Adipocyte (in vitro differentiated cells): ENCODE data around the gene LMCD1.

Source experiments
- DNase-seq: peaks from one replicate; pipeline ENCODE4 v3.0.0-alpha.2; 2015; ENCODE audit warnings: low read depth
- H3K27me3 ChIP-seq: replicated peaks from 2 replicates; pipeline ENCODE4 v1.7.0; 2013; ENCODE audit warnings: mild to moderate bottlenecking, low read length, moderate library complexity; ENCODE audit not compliant: control insufficient read depth, insufficient read depth
- H3K36me3 ChIP-seq: 2 replicates; pipeline ENCODE4 v1.7.0; 2013; ENCODE audit warnings: low read length, mild to moderate bottlenecking, moderate library complexity; ENCODE audit not compliant: control insufficient read depth, insufficient read depth, severe bottlenecking
- H3K4me1 ChIP-seq: 2 replicates; pipeline ENCODE4 v1.7.0; 2013; ENCODE audit warnings: mild to moderate bottlenecking, low read length, moderate library complexity; ENCODE audit not compliant: control insufficient read depth, insufficient read depth
- H3K4me3 ChIP-seq: 2 replicates; pipeline ENCODE4 v1.7.0; 2013; ENCODE audit warnings: mild to moderate bottlenecking, low read length, moderate library complexity
- H3K9ac ChIP-seq: 2 replicates; pipeline ENCODE4 v1.7.0; 2013; ENCODE audit warnings: mild to moderate bottlenecking, low read length, moderate library complexity
- H3K9me3 ChIP-seq: 2 replicates; pipeline ENCODE4 v1.7.0; 2013; ENCODE audit warnings: mild to moderate bottlenecking, low read length, moderate library complexity; ENCODE audit not compliant: control insufficient read depth

Gene LMCD1

DNA sequence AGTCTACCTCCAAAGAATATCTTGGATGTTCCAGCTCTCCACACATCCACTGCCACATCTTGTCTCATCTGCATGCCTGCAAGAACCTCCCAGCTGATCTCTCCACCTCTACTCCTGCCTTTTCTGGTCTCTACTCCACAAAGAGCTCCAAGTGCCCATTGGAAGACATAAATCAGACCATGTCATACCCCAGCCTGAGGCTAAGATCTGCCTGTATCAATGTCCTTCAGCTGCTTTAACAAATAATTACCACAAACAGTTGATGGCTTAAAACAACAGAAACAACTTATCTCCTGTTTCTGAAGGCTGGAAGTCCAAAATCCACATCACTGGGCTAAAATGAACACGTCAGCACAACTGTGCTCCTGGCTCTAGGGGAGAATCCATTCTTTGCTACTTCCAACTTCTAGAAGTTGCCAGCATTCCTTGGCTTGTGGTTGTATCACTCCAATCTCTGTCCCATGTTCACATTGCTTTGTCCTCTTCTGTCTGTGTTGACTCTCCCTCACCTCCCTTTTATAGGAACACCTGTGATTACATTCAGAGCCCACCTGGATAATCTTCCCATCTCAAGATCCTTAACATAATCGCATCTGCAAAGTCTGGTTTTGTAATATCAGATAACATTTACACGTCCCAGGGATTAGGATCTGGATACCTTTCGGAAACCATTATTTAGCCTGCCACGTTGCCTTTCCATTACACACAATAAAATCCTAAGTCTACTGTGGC, 17.0 kb upstream of the LMCD1 start:
- Histone ChIP-seq H3K4me1 (peaks cover 49% of the 10 kb centered on the region), H3K9me3 (peaks cover 5% of the 10 kb centered on the region), H3K9ac (no peak overlapping the region), H3K36me3 (no peaks in the 10 kb centered on the region), H3K27me3 (no peaks in the 10 kb centered on the region), H3K4me3 (no peak overlapping the region)
- no peak for DNase-seq

DNA sequence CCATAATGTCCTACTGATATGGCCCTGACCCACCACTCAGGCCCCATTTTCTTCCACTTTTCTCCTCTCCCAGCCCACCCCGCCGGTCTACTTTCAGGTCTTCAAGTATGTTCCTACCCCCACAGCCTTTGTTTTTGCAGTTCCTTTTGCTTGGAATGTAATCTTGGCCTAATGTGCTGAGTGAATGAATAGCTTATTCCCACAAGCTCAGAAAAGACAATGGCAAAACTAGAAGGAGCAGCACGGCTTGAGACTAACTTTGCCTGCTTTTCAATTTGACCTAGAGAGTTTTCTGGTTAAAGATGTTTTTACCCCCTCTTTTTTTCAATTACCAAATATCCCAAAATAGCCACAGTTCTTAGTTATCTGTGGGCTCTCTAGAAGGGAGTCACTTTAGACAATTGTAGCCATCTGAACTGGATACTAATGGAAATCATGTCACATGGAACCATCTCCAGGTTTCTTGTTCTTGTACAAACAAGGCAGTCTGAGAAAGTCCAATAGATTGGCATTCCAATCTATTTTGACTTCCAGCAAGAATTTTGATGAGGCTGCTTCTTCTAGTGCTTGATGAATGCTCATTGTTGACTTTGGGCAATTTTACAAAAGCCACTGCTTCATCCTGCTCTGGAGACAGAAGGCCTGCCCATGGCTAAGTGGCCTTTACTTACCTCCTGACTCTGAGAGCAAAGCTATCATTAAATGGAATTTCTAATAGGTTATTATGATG, 16.3 kb upstream of the LMCD1 start:
- no peak overlapping the region for H3K9ac ChIP-seq
- DNase-seq, result no peak
- no peaks in the 10 kb centered on the region for H3K27me3 ChIP-seq
- peaks cover 5% of the 10 kb centered on the region for H3K9me3 ChIP-seq
- H3K4me1 ChIP-seq, result peaks cover 57% of the 10 kb centered on the region
- no peak overlapping the region for H3K4me3 ChIP-seq
- H3K36me3 ChIP-seq, result no peaks in the 10 kb centered on the region

DNA sequence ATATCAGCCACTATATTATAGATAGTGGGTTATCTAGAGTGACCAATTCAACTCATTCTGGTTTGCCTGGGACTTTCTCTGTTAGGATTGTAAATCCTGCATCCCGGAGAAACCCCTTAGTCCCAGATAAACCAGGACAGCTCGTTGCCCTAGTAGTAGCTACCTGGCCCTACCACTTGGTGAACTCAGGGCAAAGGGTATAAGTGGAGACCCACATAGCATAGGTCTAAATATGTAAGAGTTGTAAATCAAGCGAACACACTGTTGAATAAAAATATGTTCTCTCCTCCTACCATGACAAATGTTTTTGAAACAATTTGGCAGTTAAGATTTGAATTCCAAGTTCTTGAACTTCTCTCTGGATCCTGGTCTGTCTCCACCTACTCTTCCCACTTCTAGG, 15.7 kb upstream of the LMCD1 start:
- H3K4me3 ChIP-seq, result no peak overlapping the region
- peaks cover 5% of the 10 kb centered on the region for H3K9me3 ChIP-seq

DNA sequence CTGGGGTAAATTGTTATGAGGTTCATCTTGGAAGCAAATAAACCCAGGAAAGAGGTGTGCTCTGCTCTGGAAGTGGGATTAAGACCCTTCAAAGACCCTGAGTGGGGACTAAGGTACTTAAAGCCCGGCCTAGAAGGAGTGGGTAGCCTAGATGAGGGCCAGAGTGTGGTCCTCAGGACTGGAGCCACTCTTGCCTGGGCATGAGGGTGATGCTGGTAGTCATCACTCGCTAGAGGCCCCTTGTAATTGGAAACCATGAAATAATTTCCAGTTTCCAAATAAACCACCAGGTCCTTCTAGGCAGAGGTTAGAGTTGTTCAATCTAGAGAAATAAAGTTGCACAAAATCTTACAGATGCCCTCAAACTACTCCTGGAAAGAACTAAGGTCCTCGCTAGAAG, 15.2 kb upstream of the LMCD1 start:
- Histone ChIP-seq H3K9me3 (peaks cover 5% of the 10 kb centered on the region), H3K9ac (no peak overlapping the region), H3K4me1 (peaks cover 65% of the 10 kb centered on the region), H3K36me3 (no peaks in the 10 kb centered on the region), H3K4me3 (no peak overlapping the region), H3K27me3 (no peaks in the 10 kb centered on the region)
- DNase-seq, result no peak

More for the DNA sequence above, 15.7 kb upstream of the LMCD1 start:
- H3K4me1 ChIP-seq, result peaks cover 61% of the 10 kb centered on the region
- no peaks in the 10 kb centered on the region for H3K27me3 ChIP-seq
- no peaks in the 10 kb centered on the region for H3K36me3 ChIP-seq
- H3K9ac ChIP-seq, result no peak overlapping the region
- DNase-seq, result no peak

DNA sequence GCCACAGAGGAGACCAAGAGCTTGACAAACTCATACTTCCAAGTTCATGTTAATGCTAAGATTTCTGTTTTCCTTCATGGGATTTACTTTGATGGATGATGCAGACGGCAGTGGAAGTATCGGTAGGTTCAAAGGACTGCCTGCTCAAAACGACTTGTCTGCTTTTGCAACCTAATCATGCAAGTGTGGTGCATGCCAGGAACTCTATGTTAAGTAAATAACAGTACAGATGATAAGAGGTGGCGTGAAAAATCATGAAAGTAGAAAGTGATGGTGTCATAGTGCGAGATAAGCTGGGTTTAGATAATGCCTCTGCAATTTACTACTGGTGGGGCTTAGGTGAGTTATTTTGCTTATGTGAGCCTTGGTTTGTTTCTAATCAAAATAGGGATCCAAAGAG, 14.7 kb upstream of the LMCD1 start:
- H3K9me3 ChIP-seq, result peaks cover 5% of the 10 kb centered on the region
- no peaks in the 10 kb centered on the region for H3K36me3 ChIP-seq
- DNase-seq, result no peak
- H3K9ac ChIP-seq, result no peak overlapping the region
- no peak overlapping the region for H3K4me3 ChIP-seq
- H3K27me3 ChIP-seq, result no peaks in the 10 kb centered on the region
- H3K4me1 ChIP-seq, result peaks cover 64% of the 10 kb centered on the region

DNA sequence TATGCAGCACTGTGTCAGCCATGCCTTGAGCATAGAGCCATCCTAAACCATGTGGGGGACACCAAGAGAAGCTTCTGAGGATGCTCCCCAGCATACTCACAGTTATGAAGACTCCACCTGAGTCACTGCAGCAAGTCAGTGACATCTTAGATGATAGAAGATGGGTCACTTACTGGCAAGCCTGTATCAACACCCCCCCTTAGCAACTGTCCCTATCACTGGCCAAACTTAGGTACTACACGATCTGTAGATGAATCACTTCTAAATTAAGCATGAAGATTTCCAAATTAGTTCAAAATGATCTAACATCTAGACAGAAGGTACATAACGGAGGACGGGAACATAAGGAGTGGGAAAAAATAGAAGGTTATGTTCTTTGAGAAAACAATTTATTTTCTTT, 13.2 kb upstream of the LMCD1 start:
- Histone ChIP-seq H3K9me3 (peaks cover 5% of the 10 kb centered on the region), H3K4me3 (no peak overlapping the region), H3K4me1 (peaks cover 49% of the 10 kb centered on the region), H3K9ac (no peak overlapping the region), H3K36me3 (no peaks in the 10 kb centered on the region), H3K27me3 (no peaks in the 10 kb centered on the region)
- DNase-seq, result no peak

DNA sequence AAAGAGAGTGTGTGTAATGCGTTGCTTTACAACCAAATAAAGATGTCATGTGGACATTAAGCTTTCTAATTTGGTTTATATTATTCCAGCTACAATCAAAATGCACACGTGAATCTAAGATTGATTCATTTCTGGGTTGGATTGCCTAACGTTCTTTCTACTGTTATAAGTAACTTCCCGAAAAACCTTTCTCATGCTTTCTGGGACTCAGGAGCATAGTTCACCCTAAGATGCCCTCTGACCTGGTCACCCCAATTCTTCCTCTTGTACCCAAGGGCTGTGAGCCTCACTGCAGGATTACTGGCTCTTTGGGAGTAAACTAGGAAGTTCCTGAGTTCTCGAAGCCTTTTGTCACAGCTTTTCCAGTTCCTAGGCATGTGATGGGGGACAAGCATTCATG, 12.7 kb upstream of the LMCD1 start:
- no peak for DNase-seq
- H3K9ac ChIP-seq, result peak overlapping the region; percentile 16
- H3K27me3 ChIP-seq, result no peaks in the 10 kb centered on the region
- peaks cover 45% of the 10 kb centered on the region for H3K4me1 ChIP-seq
- H3K36me3 ChIP-seq, result no peaks in the 10 kb centered on the region
- peaks cover 5% of the 10 kb centered on the region for H3K9me3 ChIP-seq
- H3K4me3 ChIP-seq, result no peak overlapping the region

DNA sequence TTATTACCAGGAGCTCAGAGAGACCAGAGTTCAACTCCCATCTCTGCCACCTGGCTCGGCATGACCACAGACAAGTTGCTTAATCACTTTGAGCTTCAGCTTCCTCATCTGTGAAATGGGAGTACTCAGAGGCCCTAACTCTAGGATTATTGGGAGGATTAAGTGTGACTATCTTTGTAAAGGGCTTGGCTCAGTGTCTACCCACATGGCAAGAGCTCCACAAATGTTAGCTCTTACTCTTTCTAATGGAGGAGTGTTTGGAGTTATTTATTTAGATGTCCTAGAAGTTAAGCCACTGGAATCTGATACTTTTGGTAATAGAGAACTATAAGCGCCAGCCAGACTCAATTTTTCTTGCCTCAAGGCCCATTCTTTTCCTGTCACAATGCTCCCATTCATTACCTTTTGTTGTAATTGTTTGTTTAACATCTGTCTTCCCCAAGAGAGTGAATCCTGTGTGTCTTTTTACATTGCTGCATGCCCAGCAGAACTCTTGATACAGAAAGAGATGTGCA, 12.3 kb upstream of the LMCD1 start:
- peak; percentile 35 for DNase-seq
- Histone ChIP-seq H3K27me3 (no peaks in the 10 kb centered on the region), H3K4me3 (no peak overlapping the region), H3K4me1 (peaks cover 40% of the 10 kb centered on the region), H3K9me3 (peaks cover 5% of the 10 kb centered on the region), H3K36me3 (no peaks in the 10 kb centered on the region), H3K9ac (peak overlapping the region; percentile 16)

- H3K4me3 ChIP-seq, result no peak overlapping the region
- no peaks in the 10 kb centered on the region for H3K27me3 ChIP-seq
- peak; percentile 88 for DNase-seq
- peaks cover 40% of the 10 kb centered on the region for H3K4me1 ChIP-seq
- H3K9ac ChIP-seq, result peak overlapping the region; percentile 16
- H3K9me3 ChIP-seq, result no peaks in the 10 kb centered on the region
- H3K36me3 ChIP-seq, result no peaks in the 10 kb centered on the region
Observed at GRCh38 chr3:8490079-8490552, 11.5 kb upstream of the LMCD1 start.

DNA sequence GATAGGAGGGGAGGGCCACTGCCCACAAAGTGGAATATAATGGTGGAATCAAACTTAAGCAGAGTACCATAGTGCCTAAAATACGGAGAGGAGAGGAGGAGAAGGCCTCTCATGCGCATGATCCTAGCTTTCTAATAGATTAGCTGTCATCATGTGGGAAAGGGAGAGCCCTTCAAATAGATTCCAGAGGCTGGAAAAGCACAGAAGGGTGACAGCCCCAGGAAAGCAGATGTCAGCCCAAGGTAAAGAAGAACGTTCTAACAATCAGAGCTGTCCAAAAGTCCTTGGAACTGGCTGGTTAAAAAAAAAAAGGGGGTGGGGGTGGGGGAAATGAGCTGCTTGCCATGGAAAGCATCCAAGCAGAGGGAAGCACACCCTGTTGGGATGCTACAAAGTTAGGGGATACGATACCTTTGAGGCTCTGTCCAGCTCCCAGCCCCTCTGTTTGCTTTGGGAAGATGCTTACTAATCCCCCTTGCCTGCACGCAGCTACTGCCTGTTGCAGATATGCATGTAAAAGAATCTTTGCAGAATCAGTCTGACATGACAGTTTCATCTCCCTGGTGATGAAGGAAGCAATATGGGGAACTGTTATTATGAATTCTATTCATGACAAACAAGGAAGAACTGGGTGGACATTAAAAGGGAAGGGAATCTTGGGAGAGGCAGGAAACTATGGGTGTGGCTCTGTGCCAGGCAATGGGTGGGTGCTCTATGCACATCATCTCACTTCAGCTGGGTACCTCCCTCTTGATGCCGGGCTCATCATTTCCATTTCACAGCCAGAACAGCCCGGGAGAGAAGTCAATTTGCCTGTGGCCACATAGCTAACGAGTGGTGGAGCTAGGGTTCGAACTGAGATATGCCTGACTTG, 10.1 kb upstream of the LMCD1 start:
- Histone ChIP-seq H3K9me3 (no peaks in the 10 kb centered on the region), H3K36me3 (no peaks in the 10 kb centered on the region), H3K9ac (no peak overlapping the region), H3K27me3 (no peaks in the 10 kb centered on the region), H3K4me3 (no peak overlapping the region), H3K4me1 (peaks cover 29% of the 10 kb centered on the region)
- no peak for DNase-seq
